Measurements from ENCODE around the gene NHSL2.
A peak's percentile ranks its signal among the peaks of the same experiment; 100 is the strongest.

The NHSL2 gene

GRCh38 chrX:71909956-71910355, 689 bp upstream of the NHSL2 start:
- FAIRE-seq, result no peak

DNA sequence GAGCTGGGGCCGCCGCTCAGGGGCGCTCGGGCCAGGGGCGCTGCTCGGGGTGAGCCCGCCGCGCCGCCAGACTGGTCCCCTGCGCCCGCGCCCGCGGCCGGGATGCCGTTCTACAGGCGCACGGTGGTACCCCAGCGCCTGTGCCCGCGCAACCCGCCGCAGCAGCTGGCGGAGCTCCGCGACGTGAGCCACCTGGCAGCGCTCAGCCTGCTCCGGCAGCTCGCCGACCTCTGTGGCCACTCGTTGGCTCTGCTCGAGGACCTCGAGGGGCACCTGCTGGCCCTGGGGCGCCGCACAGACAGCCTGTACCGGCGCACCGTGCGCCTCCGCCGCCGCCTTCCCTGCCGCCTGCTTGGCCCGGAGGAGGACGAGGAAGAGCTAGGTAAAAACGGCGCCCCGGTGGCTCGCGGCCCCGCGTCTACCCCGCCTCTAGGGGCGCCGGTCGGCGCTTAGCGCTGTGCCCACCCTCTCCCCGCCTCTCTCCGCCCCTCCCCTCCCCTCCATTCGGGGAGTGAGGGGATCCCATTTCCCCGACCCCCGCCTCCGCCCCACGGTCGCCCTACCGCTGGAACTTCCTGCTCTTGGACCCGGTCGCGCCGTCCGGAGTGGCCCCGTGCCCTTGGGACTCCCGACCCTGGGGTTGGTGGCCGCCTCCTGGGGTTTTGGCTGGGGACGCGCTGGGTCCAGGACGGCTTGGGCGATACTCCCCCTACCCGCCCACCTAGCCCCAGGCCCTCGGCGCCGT, 513 bp downstream of the NHSL2 start:
- FAIRE-seq, result no peak
- DNase-seq (ENCODE audit: insufficient read length), result no peak
- no peak for TF ChIP-seq POLR2A (IDR thresholded peaks at IDR 0.05; ENCODE audit: low read depth, low read length)
- no peak for TF ChIP-seq TAF1 (IDR thresholded peaks at IDR 0.05; ENCODE audit: borderline replicate concordance, low read depth, low read length)
- TF ChIP-seq POLR2AphosphoS5 (IDR thresholded peaks at IDR 0.05; ENCODE audit: low read depth, low read length), result no peak

More at GRCh38 chrX:71909956-71910355, 689 bp upstream of the NHSL2 start:
- TF ChIP-seq POLR2A (IDR thresholded peaks at IDR 0.05; ENCODE audit: low read depth, low read length) (no peak), POLR2AphosphoS5 (IDR thresholded peaks at IDR 0.05; ENCODE audit: low read depth, low read length) (no peak), TAF1 (IDR thresholded peaks at IDR 0.05; ENCODE audit: borderline replicate concordance, low read depth, low read length) (no peak)
- no peak for DNase-seq (ENCODE audit: insufficient read length)

DNA sequence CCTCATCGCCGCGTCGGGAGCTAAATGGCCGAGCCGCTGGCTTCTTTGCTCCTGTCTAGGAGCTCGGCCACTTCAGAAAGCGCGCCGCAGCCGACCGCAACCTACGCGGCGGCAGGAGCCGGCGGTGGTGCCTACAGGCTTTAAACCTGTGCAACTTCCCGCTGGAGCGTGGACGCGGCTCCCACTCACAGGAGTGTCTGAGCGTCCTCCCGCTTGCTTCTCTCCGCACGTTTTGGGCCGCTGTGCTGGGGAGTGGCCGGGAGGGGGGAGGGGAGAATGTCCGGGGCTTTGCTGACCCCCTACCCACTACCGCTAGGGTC, 1.0 kb downstream of the NHSL2 start:
- FAIRE-seq, result no peak
- no peak for DNase-seq (ENCODE audit: insufficient read length)
- no peak for TF ChIP-seq POLR2AphosphoS5 (IDR thresholded peaks at IDR 0.05; ENCODE audit: low read depth, low read length)
- no peak for TF ChIP-seq POLR2A (IDR thresholded peaks at IDR 0.05; ENCODE audit: low read depth, low read length)
- no peak for TF ChIP-seq TAF1 (IDR thresholded peaks at IDR 0.05; ENCODE audit: borderline replicate concordance, low read depth, low read length)

DNA sequence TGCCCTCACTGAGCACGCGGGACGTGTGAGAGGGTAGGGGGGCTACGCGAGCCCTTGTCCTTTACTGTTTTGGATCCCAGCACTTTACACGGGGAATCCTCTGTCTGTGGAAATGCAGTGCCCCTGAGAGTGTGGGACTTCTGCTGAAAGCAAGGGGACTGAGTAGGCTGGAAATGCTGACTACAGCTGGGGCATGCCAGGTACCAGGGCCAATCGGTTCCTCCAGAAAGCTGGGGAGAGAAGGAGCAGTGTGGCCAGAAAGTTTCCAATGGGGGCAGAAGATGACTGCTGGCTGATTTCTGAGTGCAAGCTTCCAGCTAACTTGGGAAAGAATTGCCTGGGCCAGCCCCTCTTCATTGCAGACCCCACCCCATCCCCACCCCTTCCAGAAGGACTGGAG, 1.5 kb downstream of the NHSL2 start:
- TF ChIP-seq TAF1 (IDR thresholded peaks at IDR 0.05; ENCODE audit: borderline replicate concordance, low read depth, low read length), result no peak
- no peak for TF ChIP-seq POLR2AphosphoS5 (IDR thresholded peaks at IDR 0.05; ENCODE audit: low read depth, low read length)
- no peak for TF ChIP-seq POLR2A (IDR thresholded peaks at IDR 0.05; ENCODE audit: low read depth, low read length)
- no peak for FAIRE-seq
- DNase-seq (ENCODE audit: insufficient read length), result no peak

- FAIRE-seq (no peak), DNase-seq (ENCODE audit: insufficient read length) (no peak)
- TF ChIP-seq POLR2AphosphoS5 (IDR thresholded peaks at IDR 0.05; ENCODE audit: low read depth, low read length), result no peak
- TF ChIP-seq TAF1 (IDR thresholded peaks at IDR 0.05; ENCODE audit: borderline replicate concordance, low read depth, low read length), result no peak
These were observed 2.7 kb downstream of the NHSL2 start for GRCh38 chrX:71913156-71913950.

DNA sequence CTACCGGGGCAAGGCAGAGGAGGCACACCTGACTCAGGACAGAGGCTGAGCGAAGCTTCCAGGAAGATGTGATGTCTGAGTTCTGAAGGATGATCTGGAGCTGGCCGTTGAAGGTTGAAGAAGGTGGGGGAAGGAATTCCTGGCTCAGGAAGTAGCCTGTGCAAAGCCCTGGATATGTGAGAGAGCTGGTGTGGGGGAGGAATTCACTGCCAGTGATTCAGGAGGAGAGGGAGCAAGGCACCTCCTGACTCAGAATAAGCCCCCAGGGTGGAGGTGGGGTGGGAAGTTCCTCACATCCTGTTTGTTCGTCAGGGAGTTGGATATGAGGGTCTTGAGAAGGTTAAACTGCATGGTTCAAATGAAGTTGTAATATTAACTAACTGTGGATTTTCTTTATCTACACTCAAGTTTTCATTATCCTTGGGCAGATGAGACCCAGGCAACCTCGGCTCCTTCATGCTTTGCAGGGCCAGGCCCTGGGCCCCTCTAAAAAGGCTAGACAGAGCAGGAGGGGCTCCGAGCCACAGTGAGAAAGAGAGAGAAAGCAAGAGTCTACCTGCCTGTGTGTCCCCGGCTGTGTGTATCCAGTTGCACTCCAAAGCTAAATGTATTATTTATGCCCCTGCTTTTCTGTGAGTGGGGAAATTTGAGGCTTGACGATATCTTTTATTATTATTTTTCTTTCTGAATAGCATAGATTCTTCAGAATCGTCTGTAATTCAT, 7.1 kb downstream of the NHSL2 start:
- no peak for DNase-seq (ENCODE audit: insufficient read length)
- TF ChIP-seq POLR2A (IDR thresholded peaks at IDR 0.05; ENCODE audit: low read depth, low read length), result no peak
- no peak for TF ChIP-seq TAF1 (IDR thresholded peaks at IDR 0.05; ENCODE audit: borderline replicate concordance, low read depth, low read length)
- no peak for TF ChIP-seq POLR2AphosphoS5 (IDR thresholded peaks at IDR 0.05; ENCODE audit: low read depth, low read length)
- no peak for FAIRE-seq

DNA sequence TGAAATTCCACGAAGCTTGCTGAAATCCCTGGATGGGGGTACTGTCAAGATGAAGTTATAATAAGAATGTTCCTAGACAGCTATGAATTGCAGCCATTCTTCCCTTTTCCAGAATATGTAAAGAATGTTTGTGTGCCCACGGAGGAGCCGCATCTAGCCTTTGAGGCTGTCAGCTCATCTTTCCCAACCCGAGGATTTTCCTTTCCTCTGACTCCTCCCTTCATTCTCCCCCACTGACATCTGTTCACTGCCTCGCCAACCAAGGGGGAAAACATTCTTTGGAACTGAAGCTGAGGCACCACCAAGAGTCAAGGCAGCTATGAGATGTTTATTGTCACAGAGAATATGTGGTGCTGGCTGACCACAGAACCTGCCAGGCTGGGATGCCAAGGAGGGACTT, 8.8 kb downstream of the NHSL2 start:
- DNase-seq (ENCODE audit: insufficient read length) (no peak), FAIRE-seq (no peak)

GRCh38 chrX:71919886-71920285, 9.2 kb downstream of the NHSL2 start:
- DNase-seq (ENCODE audit: insufficient read length) (no peak), FAIRE-seq (peak; percentile 33)
- TF ChIP-seq TAF1 (IDR thresholded peaks at IDR 0.05; ENCODE audit: borderline replicate concordance, low read depth, low read length), result no peak
- no peak for TF ChIP-seq POLR2AphosphoS5 (IDR thresholded peaks at IDR 0.05; ENCODE audit: low read depth, low read length)
- TF ChIP-seq POLR2A (IDR thresholded peaks at IDR 0.05; ENCODE audit: low read depth, low read length), result no peak

More for the DNA sequence above, 8.8 kb downstream of the NHSL2 start:
- no peak for TF ChIP-seq POLR2AphosphoS5 (IDR thresholded peaks at IDR 0.05; ENCODE audit: low read depth, low read length)
- no peak for TF ChIP-seq POLR2A (IDR thresholded peaks at IDR 0.05; ENCODE audit: low read depth, low read length)
- no peak for TF ChIP-seq TAF1 (IDR thresholded peaks at IDR 0.05; ENCODE audit: borderline replicate concordance, low read depth, low read length)

GRCh38 chrX:71922686-71923085, 12.0 kb downstream of the NHSL2 start:
- FAIRE-seq, result no peak
- no peak for DNase-seq (ENCODE audit: insufficient read length)
- no peak for TF ChIP-seq POLR2AphosphoS5 (IDR thresholded peaks at IDR 0.05; ENCODE audit: low read depth, low read length)
- TF ChIP-seq TAF1 (IDR thresholded peaks at IDR 0.05; ENCODE audit: borderline replicate concordance, low read depth, low read length), result no peak
- TF ChIP-seq POLR2A (IDR thresholded peaks at IDR 0.05; ENCODE audit: low read depth, low read length), result no peak

DNA sequence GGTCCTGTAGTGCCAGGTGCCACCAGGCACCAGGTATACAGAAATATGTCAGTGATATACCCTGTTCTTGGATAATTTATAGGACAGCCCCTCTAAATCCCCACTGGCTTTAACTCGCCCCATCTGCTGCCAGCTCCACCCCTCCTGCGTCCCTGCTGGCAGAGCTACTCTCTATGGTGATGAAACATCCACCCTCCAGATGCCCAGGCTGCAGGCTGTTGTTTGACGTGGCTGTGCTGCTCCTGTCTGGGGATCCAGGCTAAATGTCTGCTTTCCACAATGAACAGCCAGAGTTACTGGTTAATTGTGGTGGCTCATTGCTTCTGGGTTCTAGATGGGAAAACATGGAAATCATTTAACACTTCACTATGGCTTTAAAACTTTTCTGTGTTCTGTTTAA, 12.9 kb downstream of the NHSL2 start:
- DNase-seq (ENCODE audit: insufficient read length), result no peak
- no peak for TF ChIP-seq POLR2A (IDR thresholded peaks at IDR 0.05; ENCODE audit: low read depth, low read length)
- TF ChIP-seq TAF1 (IDR thresholded peaks at IDR 0.05; ENCODE audit: borderline replicate concordance, low read depth, low read length), result no peak
- TF ChIP-seq POLR2AphosphoS5 (IDR thresholded peaks at IDR 0.05; ENCODE audit: low read depth, low read length), result no peak
- no peak for FAIRE-seq

GRCh38 chrX:71927040-71927439, 16.4 kb downstream of the NHSL2 start:
- TF ChIP-seq TAF1 (IDR thresholded peaks at IDR 0.05; ENCODE audit: borderline replicate concordance, low read depth, low read length) (no peak), POLR2A (IDR thresholded peaks at IDR 0.05; ENCODE audit: low read depth, low read length) (no peak), POLR2AphosphoS5 (IDR thresholded peaks at IDR 0.05; ENCODE audit: low read depth, low read length) (no peak)
- DNase-seq (ENCODE audit: insufficient read length) (no peak), FAIRE-seq (no peak)
